A673 (cell line): ENCODE data around the gene MRPL33.

Source experiments
- CTCF ChIP-seq: fragments of 300-800, 200-600 bp; sonication (generic); conservative IDR thresholded peaks from 2 replicates; pipeline ENCODE4 v1.5.1; 2017; ENCODE audit warnings: low read depth, mild to moderate bottlenecking, antibody characterized with exemption, low read length, moderate library complexity, mixed read lengths
- EZH2 ChIP-seq: fragments of 200-600 bp; sonication (generic); IDR thresholded peaks from 2 replicates; pipeline ENCODE4 v1.6.1; 2017; ENCODE audit warnings: borderline replicate concordance, low read depth, mild to moderate bottlenecking, mixed read lengths, antibody characterized with exemption, low read length; ENCODE audit not compliant: poor library complexity, severe bottlenecking

DNA sequence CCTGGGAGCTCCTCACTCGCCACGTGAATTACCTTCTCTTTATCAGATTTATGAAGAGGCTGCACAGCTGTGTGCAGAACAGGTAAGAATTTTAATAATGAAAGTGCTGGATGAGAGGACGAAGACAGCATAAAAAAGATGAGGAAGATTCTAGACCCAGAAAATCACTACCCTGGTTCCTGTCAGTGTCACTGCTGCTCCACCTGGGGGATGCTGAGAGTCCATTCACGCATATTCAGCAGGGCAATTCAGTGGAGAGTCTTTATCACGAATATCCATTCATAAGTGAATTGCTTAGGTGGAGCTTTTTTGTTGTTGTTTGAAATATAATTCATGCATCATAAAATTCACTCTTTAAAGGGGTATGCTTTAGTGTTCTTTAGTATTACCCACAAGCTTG, 52.0 kb downstream of the MRPL33 start:
- TF ChIP-seq CTCF (no peak), EZH2 (no peak)
